Activated T-cell treated with anti-CD3 and anti-CD28 coated beads for 48 hours (primary cell): ENCODE data around the gene DNAJC6.

Experiments used
- DNase-seq: peaks from one replicate; pipeline ENCODE4 v3.0.0-alpha.2; 2020; ENCODE audit warnings: low read depth

The DNAJC6 gene

GRCh38 chr1:65292861-65293593 is 16.3 kb upstream of the DNAJC6 start:
- DNase-seq = no peak

DNA sequence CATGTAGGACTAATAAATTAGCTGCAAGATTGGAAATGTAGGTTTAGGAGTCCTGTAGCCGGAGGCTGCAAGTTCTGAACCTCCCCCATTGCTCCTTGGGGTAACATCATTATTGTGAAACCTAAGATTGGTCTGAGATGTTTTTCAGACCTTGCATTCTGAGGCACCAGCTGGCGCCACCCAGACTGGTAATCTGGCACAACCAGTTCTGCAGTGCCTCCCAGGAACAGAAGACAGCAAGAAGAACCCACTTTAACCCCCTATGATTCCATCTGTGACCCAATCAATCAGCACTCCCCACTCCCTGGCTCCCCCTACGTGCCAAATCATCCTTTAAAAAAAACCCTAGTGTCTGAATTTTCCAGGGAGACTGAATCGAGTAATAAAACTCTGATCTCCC is 11.6 kb upstream of the DNAJC6 start:
- no peak for DNase-seq

DNA sequence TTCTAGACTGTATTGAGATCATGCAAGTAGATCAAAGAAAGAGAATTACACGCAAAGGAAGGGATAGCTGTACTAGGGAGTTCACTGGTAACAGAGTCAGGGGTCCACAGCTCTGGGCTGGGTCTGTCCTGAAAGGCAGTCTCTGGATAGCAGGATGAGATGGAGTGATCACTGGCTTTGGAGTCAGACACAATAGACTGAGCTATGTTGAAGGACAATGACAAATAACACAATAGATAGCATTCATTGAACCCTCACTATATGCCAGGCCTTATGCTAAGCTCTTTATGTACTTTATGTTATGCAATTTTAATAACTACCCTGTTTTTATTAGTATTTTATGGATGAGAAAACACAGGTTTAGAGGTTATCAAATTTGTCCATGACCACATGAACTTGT is 10.0 kb upstream of the DNAJC6 start:
- DNase-seq = no peak

DNA sequence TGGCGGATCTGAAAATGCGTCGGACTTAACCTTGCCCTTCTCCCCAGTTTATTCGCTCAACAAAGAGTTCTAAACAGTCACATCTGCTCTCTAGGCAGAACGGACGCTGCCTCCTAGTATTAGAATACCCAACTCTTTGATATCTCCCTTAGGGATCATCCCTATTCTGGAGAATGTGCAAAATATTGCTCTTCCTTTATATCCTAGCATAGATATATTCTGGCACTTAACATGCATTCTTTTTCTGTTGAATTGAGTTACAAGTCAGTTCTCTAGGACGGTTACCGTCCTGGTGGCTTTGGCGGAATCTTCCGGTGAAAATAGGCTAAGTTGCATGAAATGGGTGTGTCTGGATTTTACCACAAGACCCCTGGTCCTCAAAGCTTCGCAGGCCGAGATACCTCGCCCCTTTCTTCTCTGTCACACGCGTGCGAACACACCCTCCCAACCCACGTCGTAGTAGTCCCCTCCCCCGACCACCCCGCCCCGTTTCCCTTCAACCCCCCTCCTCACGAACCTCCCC is 501 bp upstream of the DNAJC6 start:
- no peak for DNase-seq

GRCh38 chr1:65310078-65310587 is 790 bp downstream of the DNAJC6 start:
- DNase-seq = no peak

DNA sequence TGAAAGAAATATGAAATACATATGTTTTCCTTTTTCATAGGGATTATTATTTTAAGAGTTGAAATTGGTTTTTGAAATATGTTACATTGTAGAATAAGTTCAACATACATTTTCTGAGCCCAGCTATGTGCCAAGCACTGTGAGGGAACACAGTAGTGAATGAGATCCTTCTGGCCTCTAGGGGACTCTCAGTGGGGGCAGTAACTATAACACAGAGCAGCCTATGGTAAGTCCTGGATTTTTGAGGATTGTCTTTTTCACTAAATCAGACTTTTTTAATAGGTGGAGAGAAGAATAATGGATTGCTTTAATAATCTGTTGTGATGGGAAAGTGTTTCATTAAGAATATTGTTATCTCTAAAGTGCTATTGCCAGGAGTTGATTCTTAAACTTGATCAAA is 2.4 kb downstream of the DNAJC6 start:
- no peak for DNase-seq

DNA sequence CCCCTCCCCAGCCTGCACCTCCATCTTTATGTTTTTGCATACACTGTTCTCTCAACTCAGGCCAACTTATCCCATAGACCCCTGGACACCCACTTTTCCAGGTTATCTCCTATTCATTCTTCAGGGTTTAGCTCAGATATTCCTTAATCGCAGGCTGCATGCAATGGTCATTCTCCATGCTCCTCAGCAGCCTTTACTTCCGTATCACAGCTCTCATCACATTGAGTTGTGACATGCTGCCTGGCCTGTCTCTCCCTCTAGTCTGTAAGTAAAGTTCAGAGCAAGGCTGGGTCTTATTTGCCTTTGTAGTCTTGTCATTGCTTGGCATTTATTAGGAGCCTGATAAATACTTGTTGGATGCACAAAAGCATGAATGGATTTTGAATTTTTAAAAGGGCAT is 6.9 kb downstream of the DNAJC6 start:
- DNase-seq = no peak

DNA sequence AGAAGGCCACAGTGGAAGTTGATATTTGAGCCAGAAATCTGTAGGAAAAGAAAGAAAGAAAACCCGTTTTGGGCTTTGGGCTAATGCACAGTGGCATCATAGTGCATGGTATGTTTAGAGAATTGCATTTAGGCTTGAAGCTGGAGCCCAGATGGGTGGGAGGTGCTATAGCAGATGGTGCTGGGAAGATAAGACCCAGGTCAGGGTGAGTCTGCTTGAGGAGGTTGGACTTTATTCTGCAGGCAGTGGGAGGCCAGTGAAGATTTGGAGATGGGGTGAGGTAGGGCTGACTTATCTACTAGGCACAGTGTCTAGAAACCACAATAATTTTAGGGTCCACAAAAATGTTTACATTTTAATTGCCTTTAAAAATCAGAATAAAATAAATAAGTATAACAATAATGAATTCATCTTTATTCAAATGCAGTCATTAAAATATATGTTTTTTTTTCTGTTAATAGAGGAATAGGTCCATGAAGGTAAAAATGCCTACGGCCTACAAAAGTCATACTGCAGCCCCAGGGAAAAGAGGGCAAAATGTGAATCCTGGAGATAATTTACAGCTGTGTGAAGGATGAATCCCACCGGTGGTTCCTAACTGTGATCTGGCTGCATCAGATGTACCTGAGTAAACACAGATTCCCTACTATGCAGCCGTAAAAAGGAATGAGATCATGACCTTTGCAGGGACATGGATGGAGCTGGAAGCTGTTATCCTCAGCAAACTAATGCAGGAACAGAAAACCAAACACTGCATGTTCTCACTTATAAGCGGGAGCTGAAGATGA is 8.7 kb downstream of the DNAJC6 start:
- DNase-seq = no peak

- no peak for DNase-seq
Observed at GRCh38 chr1:65319141-65319540, 9.8 kb downstream of the DNAJC6 start.

DNA sequence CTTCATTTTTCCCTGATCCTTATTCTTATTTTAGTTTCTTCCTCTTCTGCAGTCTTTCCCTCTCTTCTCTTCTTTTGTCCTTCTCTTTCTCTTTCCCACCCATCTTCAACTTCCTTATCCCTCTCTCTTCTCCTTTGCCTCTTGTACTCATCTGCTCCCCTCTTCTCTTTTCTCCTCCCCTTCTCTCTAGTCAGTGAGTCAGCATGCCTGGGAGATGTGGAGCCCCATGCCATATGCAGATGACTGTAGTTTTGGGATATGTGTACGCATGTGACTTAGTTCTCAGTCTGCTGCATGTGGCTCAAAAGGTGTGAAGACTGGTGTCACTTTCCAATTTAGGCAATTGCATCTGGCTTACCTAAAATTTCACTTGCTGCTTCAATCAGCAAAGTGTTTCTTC is 10.4 kb downstream of the DNAJC6 start:
- no peak for DNase-seq

GRCh38 chr1:65321879-65322278 is 12.5 kb downstream of the DNAJC6 start:
- DNase-seq = no peak

GRCh38 chr1:65323246-65323645 is 13.9 kb downstream of the DNAJC6 start:
- no peak for DNase-seq

DNA sequence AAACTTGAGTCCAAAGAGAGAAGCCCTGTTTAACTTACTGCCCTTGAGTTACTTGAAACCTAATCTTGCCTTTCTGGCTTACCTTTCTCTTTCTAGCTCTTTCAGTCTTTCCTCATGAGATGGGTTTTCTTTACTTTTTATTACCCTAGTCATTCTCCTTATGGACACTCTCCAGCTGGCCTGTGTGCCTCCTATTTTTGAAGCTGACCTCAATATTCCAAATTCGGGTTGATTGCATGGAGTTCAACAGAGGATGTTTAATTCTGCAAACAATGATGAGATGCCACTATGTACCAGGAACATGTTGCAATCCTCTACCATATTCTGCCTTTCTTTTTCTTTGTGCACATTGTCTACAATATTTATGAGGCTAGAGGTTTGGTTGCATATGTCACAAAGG is 20.7 kb downstream of the DNAJC6 start:
- DNase-seq = no peak

DNA sequence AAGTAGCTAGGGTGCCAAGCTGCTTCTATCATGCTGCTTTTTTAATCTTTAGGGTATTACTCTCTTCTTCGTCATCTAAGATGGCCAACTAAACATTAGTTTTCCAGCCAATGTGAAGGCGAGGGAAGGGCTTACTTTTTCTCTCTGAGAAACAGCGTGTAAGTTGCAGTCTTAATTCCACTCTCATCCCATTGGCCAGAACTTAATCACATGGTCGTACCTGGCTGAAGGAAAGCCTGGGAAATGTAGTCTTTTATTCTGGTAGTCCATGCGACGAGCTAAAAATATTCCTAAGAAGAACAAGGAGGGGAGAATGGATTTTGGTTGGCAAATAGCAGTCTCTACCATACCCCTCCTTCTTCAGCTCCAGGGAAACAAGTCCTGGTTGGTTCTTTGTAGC is 21.5 kb downstream of the DNAJC6 start:
- DNase-seq = no peak

GRCh38 chr1:65332821-65333220 is 23.5 kb downstream of the DNAJC6 start:
- DNase-seq = no peak

DNA sequence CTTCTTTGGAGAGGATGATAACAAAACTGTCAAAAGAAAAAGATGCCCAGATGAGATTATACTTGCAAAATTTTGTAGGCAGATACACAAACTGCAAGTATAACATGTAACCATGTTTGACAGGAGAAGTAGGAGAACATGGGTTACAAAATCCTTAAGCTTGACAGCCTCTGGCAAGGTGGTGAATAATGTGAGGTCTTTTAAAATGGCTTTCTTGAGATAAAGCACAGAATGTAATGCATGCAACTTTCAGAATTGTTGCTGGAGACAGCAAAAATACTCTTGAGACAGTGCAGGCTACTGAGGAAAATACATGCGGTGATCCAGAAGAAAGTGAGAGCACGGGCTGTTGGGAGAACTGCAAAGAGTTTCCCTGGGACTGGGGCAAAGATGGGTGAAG is 24.7 kb downstream of the DNAJC6 start:
- no peak for DNase-seq

DNA sequence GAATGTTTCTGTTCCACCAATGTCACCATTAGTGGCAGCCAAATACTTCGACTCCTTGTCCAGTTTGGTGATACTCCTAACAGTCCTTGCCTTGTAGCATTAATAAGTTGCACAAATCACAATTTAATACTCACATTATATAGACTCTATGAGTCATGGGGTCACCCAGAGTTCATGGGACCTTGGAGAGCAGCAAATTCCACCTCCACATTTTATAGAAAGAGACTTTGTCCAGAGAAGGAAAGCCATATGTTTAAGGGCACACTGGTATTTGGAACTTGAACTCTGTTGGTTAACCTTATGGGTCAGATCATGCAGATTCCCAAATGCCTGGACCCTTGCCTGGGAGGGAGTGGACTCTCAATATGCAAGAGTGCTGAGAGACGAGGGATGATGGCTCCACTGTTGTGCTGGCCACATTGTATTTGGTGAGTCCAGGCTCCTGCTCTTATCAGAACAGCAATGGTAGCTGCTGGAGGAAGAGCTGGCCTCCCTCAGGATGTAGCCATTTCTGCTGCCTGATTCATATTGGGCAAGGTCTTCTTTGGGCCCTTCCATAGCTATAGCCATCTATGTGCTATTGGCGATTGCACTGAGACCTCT is 30.6 kb downstream of the DNAJC6 start:
- DNase-seq = no peak

GRCh38 chr1:65341381-65341780 is 32.0 kb downstream of the DNAJC6 start:
- DNase-seq = no peak

DNA sequence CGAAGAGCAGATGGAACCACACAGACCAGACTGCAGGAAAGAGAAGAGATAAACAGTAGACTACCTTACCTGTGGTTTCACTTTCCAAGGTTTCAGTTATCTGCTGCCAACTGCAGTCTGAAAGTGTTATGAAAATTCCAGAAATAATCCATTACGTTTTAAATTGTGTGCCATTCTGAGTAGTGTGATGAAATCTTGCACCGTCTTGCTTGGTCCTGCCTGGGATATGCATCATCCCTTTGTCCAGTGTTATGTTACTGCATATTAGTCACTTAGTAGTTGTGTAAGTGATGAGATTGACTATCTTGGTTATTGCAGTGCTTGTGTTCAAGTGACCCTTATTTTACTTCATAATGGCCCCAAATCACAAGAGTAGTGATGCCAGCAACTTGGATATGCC is 33.9 kb downstream of the DNAJC6 start:
- DNase-seq = no peak

- no peak for DNase-seq
Observed at GRCh38 chr1:65344171-65344814, 35.0 kb downstream of the DNAJC6 start.

DNA sequence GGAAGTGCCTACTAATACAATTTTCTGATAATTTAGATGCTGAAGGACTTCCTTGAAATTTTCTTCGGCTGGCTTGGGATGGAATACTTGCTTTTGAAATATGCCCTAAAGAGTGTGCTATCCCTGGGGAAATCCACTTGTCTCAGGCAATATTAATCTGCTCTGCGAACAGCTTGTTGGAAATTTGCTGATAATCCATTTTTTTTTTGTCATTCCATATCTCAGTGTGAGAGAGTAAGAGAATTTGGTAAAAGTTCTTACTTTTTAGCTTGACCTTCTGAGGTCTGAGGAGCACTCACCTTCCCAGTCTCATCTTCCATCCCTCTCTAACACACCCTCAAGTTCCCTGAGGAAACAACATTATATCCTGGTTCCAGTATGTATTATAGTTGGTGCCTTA is 36.8 kb downstream of the DNAJC6 start:
- DNase-seq = no peak

DNA sequence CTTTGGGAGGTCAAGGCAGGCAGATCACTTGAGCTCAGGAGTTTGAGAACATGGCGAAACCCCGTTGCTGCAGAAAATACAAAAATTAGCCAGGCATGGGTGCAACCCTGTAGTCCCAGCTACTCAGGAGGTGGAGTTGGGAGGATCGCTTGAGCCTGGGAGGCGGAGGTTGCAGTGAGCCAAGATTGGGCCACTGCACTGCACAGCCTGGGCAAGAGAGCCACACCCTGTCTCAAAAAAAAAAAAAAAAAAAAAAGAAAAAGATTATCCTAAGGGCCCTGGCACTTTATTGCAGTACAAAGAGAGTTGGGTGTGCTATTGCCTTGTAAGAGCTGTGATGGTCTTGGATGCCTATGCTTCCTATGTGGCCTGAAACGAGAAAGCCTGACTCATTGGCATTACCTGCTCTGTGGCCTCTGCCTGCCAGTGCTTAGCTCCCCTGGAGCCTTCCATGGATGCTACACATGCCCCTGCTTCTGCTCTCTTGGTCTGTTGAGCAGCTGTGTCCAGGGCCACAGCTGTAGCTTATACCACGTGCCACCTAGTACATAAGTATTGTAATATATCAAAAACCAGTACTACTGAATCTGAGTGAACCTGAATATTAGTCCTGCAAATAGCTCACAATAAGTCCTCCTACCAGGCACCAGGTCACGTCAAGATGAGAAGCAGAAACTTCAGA is 45.8 kb downstream of the DNAJC6 start:
- DNase-seq = no peak
